Measurements from ENCODE around the gene SORCS2.

Gene SORCS2

DNA sequence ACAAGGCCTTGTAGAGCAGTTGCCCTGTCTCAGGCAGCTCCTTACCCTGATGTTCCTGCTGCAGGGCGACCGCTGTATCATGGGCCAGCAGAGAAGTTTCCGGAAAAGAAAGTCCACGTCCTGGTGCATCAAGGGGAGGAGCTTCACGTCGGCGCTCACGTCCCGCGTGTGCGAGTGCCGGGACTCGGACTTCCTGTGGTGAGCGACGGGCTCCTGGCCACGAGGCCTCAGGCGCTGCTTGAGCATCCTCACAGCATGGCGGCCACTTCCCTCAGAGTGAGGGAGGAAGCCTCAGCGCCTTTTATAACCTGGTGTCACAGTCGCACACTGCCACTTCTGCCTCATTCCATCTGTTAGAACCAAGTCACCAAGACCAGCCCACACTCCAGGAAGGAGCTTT is 521.8 kb downstream of the SORCS2 start (continued):
- TF ChIP-seq ZNF341 (tag by site-specific recombination; IDR thresholded peaks at IDR 0.05; ENCODE audit: low read depth) = no peak

- Histone ChIP-seq H3K4me1 (ENCODE audit: control insufficient read depth, insufficient read depth, low read length) (no peaks in the 10 kb centered on the region), H3K9me3 (ENCODE audit: control insufficient read depth, insufficient read depth, low read depth, low read length) (no peaks in the 10 kb centered on the region), H3K36me3 (ENCODE audit: control insufficient read depth in 2 of 2, insufficient read depth in 1 of 2, low read length in 2 of 2) (no peaks in the 10 kb centered on the region), H3K27ac (ENCODE audit: extremely low read depth, low read depth, low read length) (no peak overlapping the region), H3K4me3 (ENCODE audit: low read depth, low read length) (no peak overlapping the region)
- ChIA-PET CTCF (no interaction called here), POLR2A (no interaction called here)
- no peak for TF ChIP-seq ZNF274 (IDR thresholded peaks at IDR 0.05; ENCODE audit: low read length)
- no peak for TF ChIP-seq ZNF274 (tag by site-specific recombination; IDR thresholded peaks at IDR 0.05; ENCODE audit: borderline replicate concordance)
- no peak for TF ChIP-seq ZNF221 (tag by site-specific recombination; IDR thresholded peaks at IDR 0.05; ENCODE audit: borderline replicate concordance)
- TF ChIP-seq ZNF624 (tag by site-specific recombination; IDR thresholded peaks at IDR 0.05) = no peak
- TF ChIP-seq IKZF3 (tag by site-specific recombination; IDR thresholded peaks at IDR 0.05) = no peak
- TF ChIP-seq ZNF335 (tag by site-specific recombination; conservative IDR thresholded peaks at IDR 0.05) = no peak
- TF ChIP-seq ZNF184 (tag by site-specific recombination; IDR thresholded peaks at IDR 0.05) = no peak
- TF ChIP-seq ZNF391 (tag by site-specific recombination; IDR thresholded peaks at IDR 0.05; ENCODE audit: borderline replicate concordance, low read depth) = no peak
- no peak for TF ChIP-seq ZFP41 (tag by site-specific recombination; IDR thresholded peaks at IDR 0.05; ENCODE audit: borderline replicate concordance)
- TF ChIP-seq BCL11A (tag by site-specific recombination; IDR thresholded peaks at IDR 0.05; ENCODE audit: low read depth) = no peak
- TF ChIP-seq OVOL3 (tag by site-specific recombination; IDR thresholded peaks at IDR 0.05) = no peak
- no peak for TF ChIP-seq ZSCAN23 (tag by site-specific recombination; IDR thresholded peaks at IDR 0.05)
Measured at GRCh38 chr4:7714738-7715137, 522.4 kb downstream of the SORCS2 start.

DNA sequence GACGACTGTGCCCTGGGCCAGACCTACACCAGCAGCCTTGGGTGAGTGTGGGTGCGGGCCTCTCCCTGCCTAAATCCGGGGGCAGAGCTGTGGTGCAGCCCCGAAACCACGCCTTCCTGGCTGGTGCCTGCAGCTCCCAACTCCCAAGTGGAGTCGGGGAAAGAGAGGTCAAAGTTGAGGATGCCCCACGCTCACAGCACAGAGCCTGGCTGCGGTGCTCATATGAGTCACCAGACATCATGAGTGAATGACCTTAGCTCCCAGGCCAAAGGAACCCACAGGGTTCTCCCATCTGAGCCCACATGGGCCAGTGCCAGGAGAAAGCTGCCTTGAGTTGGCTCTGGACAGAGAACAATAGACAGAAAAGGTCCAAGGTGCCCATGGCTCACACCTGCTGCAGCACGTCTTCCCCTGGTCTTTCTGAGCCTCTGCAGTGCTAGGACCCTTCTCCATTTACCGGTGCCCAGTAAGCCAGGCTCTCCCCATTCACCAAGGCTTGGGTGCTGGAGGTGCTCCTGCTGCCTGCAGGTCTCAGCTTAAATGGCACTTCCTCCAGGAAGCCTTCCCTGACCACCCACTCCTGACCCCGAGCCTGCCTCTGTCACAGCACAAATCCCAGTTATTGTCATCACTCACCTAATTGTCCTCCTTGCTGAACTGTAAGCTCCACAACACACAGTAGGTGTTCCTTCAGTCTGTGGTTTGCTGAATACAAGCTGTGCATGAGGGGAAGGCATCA is 523.1 kb downstream of the SORCS2 start:
- Histone ChIP-seq H3K9me3 (ENCODE audit: control insufficient read depth, insufficient read depth, low read depth, low read length) (no peaks in the 10 kb centered on the region), H3K4me1 (ENCODE audit: control insufficient read depth, insufficient read depth, low read length) (no peaks in the 10 kb centered on the region), H3K36me3 (ENCODE audit: control insufficient read depth in 2 of 2, insufficient read depth in 1 of 2, low read length in 2 of 2) (no peaks in the 10 kb centered on the region), H3K27ac (ENCODE audit: extremely low read depth, low read depth, low read length) (no peak overlapping the region), H3K4me3 (ENCODE audit: low read depth, low read length) (no peak overlapping the region)
- ChIA-PET CTCF (interaction anchor here (0.6 to 0.7 kb wide), 2 partner anchors 379 to 403 kb away, joined by 3 read pairs; no protein-coding TSS in a partner anchor), POLR2A (no interaction called here)
- TF ChIP-seq ZNF114 (tag by site-specific recombination; IDR thresholded peaks at IDR 0.05) = no peak
- TF ChIP-seq INSM2 (tag by site-specific recombination; IDR thresholded peaks at IDR 0.05) = no peak
- TF ChIP-seq, protein P1, sequence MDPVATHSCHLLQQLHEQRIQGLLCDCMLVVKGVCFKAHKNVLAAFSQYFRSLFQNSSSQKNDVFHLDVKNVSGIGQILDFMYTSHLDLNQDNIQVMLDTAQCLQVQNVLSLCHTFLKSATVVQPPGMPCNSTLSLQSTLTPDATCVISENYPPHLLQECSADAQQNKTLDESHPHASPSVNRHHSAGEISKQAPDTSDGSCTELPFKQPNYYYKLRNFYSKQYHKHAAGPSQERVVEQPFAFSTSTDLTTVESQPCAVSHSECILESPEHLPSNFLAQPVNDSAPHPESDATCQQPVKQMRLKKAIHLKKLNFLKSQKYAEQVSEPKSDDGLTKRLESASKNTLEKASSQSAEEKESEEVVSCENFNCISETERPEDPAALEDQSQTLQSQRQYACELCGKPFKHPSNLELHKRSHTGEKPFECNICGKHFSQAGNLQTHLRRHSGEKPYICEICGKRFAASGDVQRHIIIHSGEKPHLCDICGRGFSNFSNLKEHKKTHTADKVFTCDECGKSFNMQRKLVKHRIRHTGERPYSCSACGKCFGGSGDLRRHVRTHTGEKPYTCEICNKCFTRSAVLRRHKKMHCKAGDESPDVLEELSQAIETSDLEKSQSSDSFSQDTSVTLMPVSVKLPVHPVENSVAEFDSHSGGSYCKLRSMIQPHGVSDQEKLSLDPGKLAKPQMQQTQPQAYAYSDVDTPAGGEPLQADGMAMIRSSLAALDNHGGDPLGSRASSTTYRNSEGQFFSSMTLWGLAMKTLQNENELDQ (tag by site-specific recombination; IDR thresholded peaks at IDR 0.05; ENCODE audit: low read depth) = no peak
- TF ChIP-seq, protein P2, sequence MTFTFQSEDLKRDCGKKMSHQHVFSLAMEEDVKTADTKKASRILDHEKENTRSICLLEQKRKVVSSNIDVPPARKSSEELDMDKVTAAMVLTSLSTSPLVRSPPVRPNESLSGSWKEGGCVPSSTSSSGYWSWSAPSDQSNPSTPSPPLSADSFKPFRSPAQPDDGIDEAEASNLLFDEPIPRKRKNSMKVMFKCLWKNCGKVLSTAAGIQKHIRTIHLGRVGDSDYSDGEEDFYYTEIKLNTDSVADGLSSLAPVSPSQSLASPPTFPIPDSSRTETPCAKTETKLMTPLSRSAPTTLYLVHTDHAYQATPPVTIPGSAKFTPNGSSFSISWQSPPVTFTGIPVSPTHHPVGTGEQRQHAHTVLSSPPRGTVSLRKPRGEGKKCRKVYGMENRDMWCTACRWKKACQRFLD (tag by site-specific recombination; IDR thresholded peaks at IDR 0.05) = no peak
- TF ChIP-seq SP2 (tag by site-specific recombination; IDR thresholded peaks at IDR 0.05) = no peak
- TF ChIP-seq ZNF629 (tag by site-specific recombination; IDR thresholded peaks at IDR 0.05) = no peak
- no peak for TF ChIP-seq ZNF292 (tag by site-specific recombination; IDR thresholded peaks at IDR 0.05; ENCODE audit: borderline replicate concordance, low read depth)
- TF ChIP-seq PRDM2 (tag by site-specific recombination; IDR thresholded peaks at IDR 0.05; ENCODE audit: borderline replicate concordance) = no peak

Measured in HEK293 (cell line).